Endothelial cell of umbilical vein (primary cell): ENCODE measurements around the gene TFG. TPM values are rescaled to one million over a fixed set of nuclear protein-coding genes. Genes with fewer than 3 reads are reported as not detected.

Experiments used
- BruUV-seq: library from RNA; stranded (reverse); fragments of 400-500 nt; replicated peaks from 2 replicates; lab custom pipeline; 2021; lab: Mats Ljungman, UMichigan
- CTCF ChIA-PET: fragments of 300-600, 350-600 bp; sonication (Branson Sonifier 250); formaldehyde crosslinking; loops from one replicate; lab custom pipeline; 2021; ENCODE audit warnings: antibody characterized with exemption, inconsistent platforms; lab: Charles Lee
- POLR2A ChIA-PET: fragments of 300-600, 350-600 bp; sonication (Branson Sonifier 250); formaldehyde crosslinking; loops from one replicate; lab custom pipeline; 2021; ENCODE audit warnings: antibody characterized with exemption, inconsistent platforms; lab: Charles Lee
- DNase-seq: peaks from one replicate; pipeline ENCODE4 v3.0.0-alpha.2; 2011; ENCODE audit warnings: low read depth, low spot score
- FAIRE-seq: peaks from 2 replicates; lab custom pipeline; 2011; peaks lifted over from hg19 to GRCh38; lab: Jason Lieb, UNC
- H2AFZ ChIP-seq: 2 replicates; pipeline ENCODE4 v1.6.0; 2012; ENCODE audit warnings: low read depth, low read length, control low read depth, inconsistent platforms
- H3K27ac ChIP-seq: 2 replicates; pipeline ENCODE4 v1.5.1; 2011; ENCODE audit warnings: low read depth, mild to moderate bottlenecking, control low read depth, low read length, moderate library complexity; ENCODE audit not compliant: insufficient read depth
- H3K27me3 ChIP-seq, 2 experiments: 2 replicates each; pipeline versions ENCODE4 v1.6.0 to v1.6.1; 2011; ENCODE audit warnings: low read length in 2 of 2, mixed read lengths in 1 of 2; ENCODE audit not compliant: control insufficient read depth in 2 of 2, insufficient read depth in 2 of 2
- H3K36me3 ChIP-seq, 2 experiments: 2 replicates in 1 of 2; 3 replicates in 1 of 2; pipeline ENCODE4 v1.5.1; 2011; ENCODE audit warnings: low read length in 2 of 2, mild to moderate bottlenecking in 1 of 2, moderate library complexity in 1 of 2; ENCODE audit not compliant: control insufficient read depth in 2 of 2, insufficient read depth in 2 of 2; ENCODE audit errors: extremely low read depth in 1 of 2
- H3K4me1 ChIP-seq: 3 replicates; pipeline ENCODE4 v1.5.1; 2011; ENCODE audit warnings: mild to moderate bottlenecking, low read length; ENCODE audit not compliant: control insufficient read depth, insufficient read depth; ENCODE audit errors: extremely low read depth
- H3K4me2 ChIP-seq: 2 replicates; pipeline ENCODE4 v1.6.1; 2011; ENCODE audit warnings: low read length, control low read depth, mixed read lengths; ENCODE audit not compliant: insufficient read depth
- H3K4me3 ChIP-seq, 3 experiments: fragments of 200-600 bp in 1 of 3; sonication (generic), shearing (Covaris generic) in 1 of 3; replicated peaks in 1 of 3; 2 replicates each; pipeline ENCODE4 v1.5.1; 2011 to 2016; ENCODE audit warnings: control low read depth in 3 of 3, low read length in 3 of 3, mild to moderate bottlenecking in 2 of 3, inconsistent platforms in 1 of 3, low read depth in 1 of 3, moderate library complexity in 1 of 3; ENCODE audit not compliant: insufficient read depth in 1 of 3
- H3K79me2 ChIP-seq: 2 replicates; pipeline ENCODE4 v1.6.0; 2012; ENCODE audit warnings: low read length, inconsistent platforms; ENCODE audit not compliant: control insufficient read depth, insufficient read depth
- H3K9ac ChIP-seq: replicated peaks from 2 replicates; pipeline ENCODE3; 2011; ENCODE audit warnings: low read length, control low read depth; ENCODE audit not compliant: insufficient read depth; ENCODE audit errors: extremely low read depth
- H3K9me1 ChIP-seq: replicated peaks from 3 replicates; pipeline ENCODE4 v1.6.0; 2011; ENCODE audit warnings: mild to moderate bottlenecking, low read length; ENCODE audit not compliant: control insufficient read depth, insufficient read depth; ENCODE audit errors: extremely low read depth
- H3K9me3 ChIP-seq: replicated peaks from 2 replicates; pipeline ENCODE4 v1.5.1; 2012; ENCODE audit warnings: low read length, inconsistent platforms; ENCODE audit not compliant: control insufficient read depth, insufficient read depth
- H4K20me1 ChIP-seq: replicated peaks from 2 replicates; pipeline ENCODE3; 2011; ENCODE audit warnings: mild to moderate bottlenecking, low read length; ENCODE audit not compliant: control insufficient read depth, insufficient read depth; ENCODE audit errors: extremely low read depth
- CTCF ChIP-seq, 2 donors: IDR thresholded peaks; 1 replicate in 1 of 2; 2 replicates in 1 of 2; pipeline ENCODE4 v1.5.1; 2011; ENCODE audit warnings: low read length in 2 of 2, mild to moderate bottlenecking in 2 of 2, moderate library complexity in 2 of 2, control low read depth in 1 of 2, inconsistent platforms in 1 of 2, low read depth in 1 of 2; ENCODE audit not compliant: insufficient read depth in 1 of 2; ENCODE audit errors: extremely low read depth in 1 of 2
- EZH2 ChIP-seq: IDR thresholded peaks from 2 replicates; pipeline ENCODE4 v1.6.1; 2012; ENCODE audit warnings: borderline replicate concordance, low read depth, mild to moderate bottlenecking, moderate library complexity, low read length, inconsistent platforms; ENCODE audit not compliant: severe bottlenecking
- JUN ChIP-seq: IDR thresholded peaks from 2 replicates; pipeline ENCODE4 v1.6.1; 2011; ENCODE audit warnings: borderline replicate concordance, low read depth; ENCODE audit not compliant: insufficient read length, insufficient read depth
- dilution Hi-C: fragments of 300-500 bp; cut with MboI; formaldehyde crosslinking; loops from one replicate; pipeline ENCODE4 v1.15.0; 2019; ENCODE audit warnings: low sequenced_read_pairs; ENCODE audit not compliant: extremely low pct_ligation_motif_present
- intact Hi-C: fragments of 100-400 bp; cut with micrococcal nuclease; formaldehyde crosslinking; loops from one replicate; pipeline ENCODE4 v1.10.0; 2022
- polyA plus RNA-seq, 4 experiments: library from polyadenylated mRNA; depleted of rRNA in 3 of 4; stranded (reverse) in 3 of 4; unstranded in 1 of 4; fragments of >200 nt; gene quantifications; 2 replicates each; pipeline versions ENCODE4 v1.2.1 to v1.2.3, GENCODE V29; 2011 to 2012; ENCODE audit warnings: missing spikeins in 1 of 4
- total RNA-seq: library from RNA; stranded (reverse); gene quantifications from 2 replicates; pipeline ENCODE4 v1.2.3, GENCODE V29; 2021

The TFG gene
- total and polyA plus RNA-seq, 2 donors (not counting 3 experiments of a cell fraction or from before 2014, with no cell fraction given): 106 to 154 TPM

GRCh38 chr3:100789579-100789978 is 80.3 kb downstream of the TFG start:
- Histone ChIP-seq H3K4me3 (no peak overlapping the region), H3K4me2 (no peak overlapping the region), H3K36me3 (peaks cover 0 to 2% of the 10 kb centered on the region in 2 experiments), H3K27ac (no peak overlapping the region), H3K27me3 (no peaks in the 10 kb centered on the region), H3K79me2 (no peaks in the 10 kb centered on the region), H3K9me1 (no peaks in the 10 kb centered on the region), H4K20me1 (no peaks in the 10 kb centered on the region), H3K4me1 (no peaks in the 10 kb centered on the region), H3K9ac (no peak overlapping the region), H2AFZ (no peak overlapping the region), H3K9me3 (no peaks in the 10 kb centered on the region)
- POLR2A ChIA-PET: no interaction called here
- FAIRE-seq (no peak), DNase-seq (no peak)
- CTCF ChIA-PET: no interaction called here
- no TSS peak for BruUV-seq
- dilution Hi-C loops (no loop called here), intact Hi-C loops (no loop called here)
- TF ChIP-seq JUN (no peak), CTCF (IDR thresholded peaks at IDR 0.05; ENCODE audit: extremely low read depth in 1 of 2, insufficient read depth in 1 of 2, low read depth in 1 of 2, low read length in 2 of 2) (no peak)

- intact Hi-C loops (no loop called here), dilution Hi-C loops (no loop called here)
- peak; percentile 62 for DNase-seq
- CTCF ChIA-PET: interaction anchor here (0.7 to 3.9 kb wide), 19 partner anchors 10 to 965 kb away, joined by 3 to 42 read pairs (median 5); no protein-coding TSS in a partner anchor
- FAIRE-seq: no peak
- Histone ChIP-seq H3K9me1 (no peaks in the 10 kb centered on the region), H3K9me3 (no peaks in the 10 kb centered on the region), H3K4me2 (peak overlapping the region; percentile 62), H4K20me1 (no peaks in the 10 kb centered on the region), H3K4me3 (no peak overlapping the region), H3K4me1 (peaks cover 12% of the 10 kb centered on the region), H3K27me3 (no peaks in the 10 kb centered on the region), H3K27ac (no peak overlapping the region), H3K79me2 (no peaks in the 10 kb centered on the region), H3K36me3 (peaks cover 0 to 2% of the 10 kb centered on the region in 2 experiments), H3K9ac (peak overlapping the region; percentile 3), H2AFZ (peak overlapping the region; percentile 91)
- TF ChIP-seq EZH2 (no peak), CTCF (IDR thresholded peaks at IDR 0.05; ENCODE audit: extremely low read depth in 1 of 2, insufficient read depth in 1 of 2, low read depth in 1 of 2, low read length in 2 of 2) (peak in 1 of 2 donors; percentile 21)
- POLR2A ChIA-PET: no interaction called here
- no TSS peak for BruUV-seq
Observed at GRCh38 chr3:100796556-100796955, 87.3 kb downstream of the TFG start.
